Coronary artery (tissue), 2 donors: Measurements from ENCODE around the gene ABHD10.

Source experiments
- DNase-seq: peaks from one replicate; pipeline ENCODE4 v3.0.0-alpha.2; 2017; ENCODE audit warnings: low spot score
- H3K27ac ChIP-seq, 2 donors: fragments of 200-600 bp; sonication (generic); one replicate each; pipeline ENCODE4 v1.5.1; 2016 to 2019
- H3K4me3 ChIP-seq: fragments of 200-600 bp; sonication (generic); 2 replicates; pipeline ENCODE4 v1.5.1; 2016; ENCODE audit warnings: mild to moderate bottlenecking, moderate library complexity
- CTCF ChIP-seq: fragments of 200-600 bp; sonication (generic); IDR thresholded peaks from one replicate; pipeline ENCODE4 v1.5.1; 2019; ENCODE audit warnings: antibody characterized with exemption

ABHD10 gene

GRCh38 chr3:111952086-111952485 lies 26.7 kb upstream of the ABHD10 start:
- DNase-seq, result no peak
- Histone ChIP-seq H3K27ac (no peak overlapping the region), H3K4me3 (no peak overlapping the region)
- TF ChIP-seq CTCF, result no peak

GRCh38 chr3:111952866-111953450 lies 25.9 kb upstream of the ABHD10 start:
- no peak for DNase-seq
- no peak for TF ChIP-seq CTCF
- Histone ChIP-seq H3K4me3 (no peak overlapping the region), H3K27ac (no peak overlapping the region)

GRCh38 chr3:111954228-111954990 lies 24.4 kb upstream of the ABHD10 start:
- no peak for DNase-seq
- TF ChIP-seq CTCF, result no peak
- no peak overlapping the region for H3K4me3 ChIP-seq
- H3K27ac ChIP-seq, result no peak overlapping the region

GRCh38 chr3:111955876-111956275 lies 22.9 kb upstream of the ABHD10 start:
- no peak overlapping the region for H3K27ac ChIP-seq
- DNase-seq, result no peak
- H3K4me3 ChIP-seq, result no peak overlapping the region
- TF ChIP-seq CTCF, result no peak

GRCh38 chr3:111956449-111956848 lies 22.4 kb upstream of the ABHD10 start:
- DNase-seq, result no peak
- no peak for TF ChIP-seq CTCF
- Histone ChIP-seq H3K4me3 (no peak overlapping the region), H3K27ac (no peak overlapping the region)

GRCh38 chr3:111956995-111957734 lies 21.7 kb upstream of the ABHD10 start:
- no peak for DNase-seq
- TF ChIP-seq CTCF, result no peak
- Histone ChIP-seq H3K27ac (no peak overlapping the region), H3K4me3 (no peak overlapping the region)
